M059J (cell line): ENCODE data around the gene NECTIN2. TPM values are rescaled to one million over a fixed set of nuclear protein-coding genes. Genes with fewer than 3 reads are reported as not detected.
"Not testable (repeated sequence)": the region's sequence is repeated elsewhere in the genome, so short reads cannot be mapped to it uniquely, and the experiment has no call there.

Source experiments
- DNase-seq: peaks from one replicate; pipeline ENCODE4 v3.0.0-alpha.2; 2012; ENCODE audit warnings: low read depth
- total RNA-seq: library from RNA; depleted of rRNA; stranded (reverse); fragments of >200 nt; shearing (Covaris generic); gene quantifications from 2 replicates; pipeline ENCODE4 v1.2.3, GENCODE V29; 2014

The NECTIN2 gene
- total RNA-seq, 1 experiment from 2014 or later: 161 TPM

DNA sequence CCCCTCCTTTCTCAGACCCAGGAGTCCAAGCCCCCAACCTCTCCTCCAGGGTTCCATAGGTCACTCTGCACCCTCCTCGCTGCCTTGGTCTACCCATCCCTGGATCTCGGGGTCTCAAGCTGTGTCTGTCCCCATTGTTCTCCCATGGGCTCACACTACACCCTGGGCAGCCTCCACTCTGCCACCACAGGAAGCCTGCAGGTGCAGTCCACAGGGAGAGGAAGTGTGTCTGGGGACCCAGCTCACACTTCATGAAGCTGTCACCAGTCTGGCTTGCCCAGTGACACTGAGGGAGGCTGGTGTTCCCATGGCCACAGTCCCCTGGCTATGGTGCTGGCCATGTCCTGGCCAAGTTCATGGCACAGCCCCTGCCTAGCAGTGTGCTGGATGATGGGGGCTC, 5.3 kb downstream of the NECTIN2 start:
- DNase-seq: no peak

DNA sequence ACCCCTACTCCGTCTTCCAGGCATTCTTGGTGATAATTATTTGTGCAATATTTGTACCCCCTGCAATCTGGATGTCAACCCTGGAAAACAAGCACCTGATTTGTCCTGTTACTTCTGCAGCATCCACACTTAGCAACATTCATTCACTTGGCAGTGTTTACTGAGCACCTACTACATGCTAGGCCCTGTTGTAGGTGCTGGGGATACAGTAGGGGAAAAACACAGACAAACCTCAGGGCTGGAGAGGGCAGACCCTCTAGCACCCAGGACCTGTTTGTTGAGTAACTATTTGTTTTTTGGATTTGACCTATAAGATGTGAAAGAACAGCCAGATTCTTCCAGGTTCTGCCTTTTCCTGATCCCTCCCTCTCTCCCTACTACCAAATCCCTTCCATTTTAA, 9.5 kb downstream of the NECTIN2 start:
- no peak for DNase-seq

DNA sequence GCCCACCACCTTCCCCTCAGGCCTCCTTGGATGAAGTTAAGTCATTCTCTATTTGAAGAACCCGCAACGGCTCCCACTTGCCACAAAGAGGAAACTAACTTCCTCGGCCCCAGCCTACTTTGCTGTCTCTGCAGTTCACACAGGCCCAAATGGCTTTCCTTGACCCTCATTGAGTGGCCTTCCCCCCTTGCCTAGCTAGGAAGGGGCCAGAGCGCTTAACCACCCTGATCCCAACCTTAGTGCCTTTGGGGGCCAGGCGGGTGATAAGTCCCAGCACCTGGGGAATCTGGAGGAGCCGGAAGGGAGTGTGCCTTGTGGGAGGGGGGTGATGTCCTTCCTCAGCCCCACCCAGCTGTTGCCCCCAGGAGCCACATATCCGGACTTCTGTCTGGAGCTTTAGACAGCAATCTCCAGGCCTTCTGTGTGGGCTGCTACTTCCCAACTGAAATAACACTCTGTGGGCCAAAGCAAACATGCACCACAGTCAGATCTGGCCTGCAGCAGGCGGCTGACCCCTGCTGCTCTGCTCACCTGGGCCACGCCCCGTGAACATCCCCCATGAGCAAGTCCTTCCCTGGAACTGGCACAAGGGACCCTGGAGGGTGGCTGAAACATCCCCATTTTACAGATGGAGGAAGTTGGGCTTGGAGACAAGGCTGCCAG, 10.5 kb downstream of the NECTIN2 start:
- no peak for DNase-seq

DNA sequence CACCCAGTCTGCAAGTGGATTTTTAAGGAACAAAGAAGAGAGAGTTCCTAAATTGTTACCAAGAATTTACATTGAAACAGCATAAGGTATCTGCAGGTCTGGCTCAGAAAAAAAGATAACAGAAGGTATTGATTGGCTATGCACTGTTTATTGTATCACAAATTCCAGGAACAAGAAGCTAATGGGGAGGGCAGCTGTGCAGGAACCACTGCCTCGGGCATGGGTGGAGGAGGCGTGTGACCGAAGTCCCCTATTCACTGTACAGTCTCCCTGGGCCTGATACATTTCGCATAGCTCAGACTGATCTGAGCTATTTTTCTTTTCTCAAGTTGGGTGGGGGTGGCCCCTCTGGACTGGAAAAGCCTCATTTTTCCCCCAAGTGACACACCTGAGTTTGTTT, 11.7 kb downstream of the NECTIN2 start:
- DNase-seq: no peak

DNA sequence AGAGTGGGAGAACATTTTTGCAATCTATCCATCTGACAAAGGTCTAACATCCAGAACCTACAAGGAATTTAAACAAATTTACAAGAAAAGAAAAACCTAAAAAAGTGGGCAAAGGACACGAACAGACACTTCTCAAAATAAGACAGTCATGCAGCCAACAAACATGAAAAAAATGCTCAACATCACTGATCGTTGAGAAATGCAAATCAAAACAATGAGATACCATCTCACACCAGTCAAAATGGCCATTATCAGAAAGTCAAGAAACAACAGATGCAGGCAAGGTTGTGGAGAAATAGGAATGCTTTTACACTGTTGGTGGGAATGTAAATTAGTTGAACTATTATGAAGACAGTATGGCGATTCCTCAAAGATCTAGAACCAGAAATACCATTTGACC, 15.5 kb downstream of the NECTIN2 start:
- not testable (repeated sequence) for DNase-seq

DNA sequence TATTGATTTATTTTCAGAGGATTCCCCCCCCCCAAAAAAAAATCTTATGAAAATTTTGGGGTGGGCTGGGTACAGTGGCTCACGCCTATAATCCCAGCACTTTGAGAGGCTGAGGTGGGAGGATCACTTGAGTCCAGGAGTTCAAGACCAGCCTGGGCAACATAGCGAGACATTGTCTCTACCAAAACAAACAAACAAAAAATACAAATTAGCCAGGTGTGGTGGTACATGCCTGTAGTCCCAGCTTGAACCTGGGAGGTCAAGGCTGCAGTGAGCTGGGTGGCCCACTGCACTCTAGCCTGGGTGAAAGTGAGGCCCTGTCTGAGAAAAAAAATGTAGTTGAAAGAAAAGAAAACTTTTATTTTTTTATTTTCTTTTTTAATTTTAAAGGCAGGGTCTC, 17.9 kb downstream of the NECTIN2 start:
- DNase-seq: no peak

DNA sequence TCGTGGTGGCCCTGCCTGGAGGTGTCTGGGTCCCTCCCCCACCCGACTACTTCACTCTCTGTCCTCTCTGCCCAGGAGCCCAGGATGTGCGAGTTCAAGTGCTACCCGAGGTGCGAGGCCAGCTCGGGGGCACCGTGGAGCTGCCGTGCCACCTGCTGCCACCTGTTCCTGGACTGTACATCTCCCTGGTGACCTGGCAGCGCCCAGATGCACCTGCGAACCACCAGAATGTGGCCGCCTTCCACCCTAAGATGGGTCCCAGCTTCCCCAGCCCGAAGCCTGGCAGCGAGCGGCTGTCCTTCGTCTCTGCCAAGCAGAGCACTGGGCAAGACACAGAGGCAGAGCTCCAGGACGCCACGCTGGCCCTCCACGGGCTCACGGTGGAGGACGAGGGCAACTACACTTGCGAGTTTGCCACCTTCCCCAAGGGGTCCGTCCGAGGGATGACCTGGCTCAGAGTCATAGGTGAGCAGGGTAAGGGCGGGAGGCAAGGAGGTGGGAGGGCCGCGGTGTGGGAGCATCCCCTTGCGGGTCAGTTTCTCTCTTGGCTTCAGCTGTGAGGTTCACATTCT, 19.2 kb downstream of the NECTIN2 start:
- no peak for DNase-seq

DNA sequence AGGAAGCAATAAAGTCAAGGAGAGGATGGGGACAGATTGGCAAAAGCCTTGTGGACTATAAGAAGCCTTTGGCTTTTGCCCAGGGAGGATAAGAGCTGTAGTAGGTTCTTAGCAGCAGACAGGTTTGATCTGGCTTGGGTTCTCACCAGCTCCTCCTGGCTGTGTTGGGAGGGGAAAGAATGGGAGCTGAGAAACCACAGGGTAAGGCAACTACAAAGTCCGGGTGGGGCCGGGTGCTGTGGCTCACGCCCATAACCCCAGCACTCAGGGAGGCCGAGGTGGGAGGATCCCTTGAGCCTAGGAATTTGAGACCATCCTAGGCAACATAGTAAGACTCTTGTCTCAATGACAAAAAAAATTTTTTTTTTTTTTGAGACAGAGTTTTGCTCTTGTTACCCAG, 20.6 kb downstream of the NECTIN2 start:
- no peak for DNase-seq

DNA sequence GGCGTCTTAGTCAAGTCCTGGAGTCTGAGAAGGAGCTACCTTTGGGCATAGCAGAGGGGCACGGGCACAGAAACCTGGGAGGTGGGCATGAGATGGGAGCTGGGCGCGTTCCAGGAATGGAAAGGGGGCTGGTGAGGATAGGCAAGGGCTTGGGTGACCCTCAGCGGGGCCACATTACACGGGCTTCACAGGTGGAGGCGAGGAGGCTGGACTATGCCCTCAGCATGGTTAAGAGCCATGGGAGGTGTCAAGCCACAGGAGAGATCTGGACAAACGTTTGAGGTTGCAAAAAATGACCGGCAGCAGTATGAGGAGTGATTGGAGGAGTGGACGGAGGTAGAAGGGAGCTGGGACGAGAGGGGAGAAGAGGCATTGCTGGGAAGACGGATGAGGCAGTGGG, 21.5 kb downstream of the NECTIN2 start:
- no peak for DNase-seq

DNA sequence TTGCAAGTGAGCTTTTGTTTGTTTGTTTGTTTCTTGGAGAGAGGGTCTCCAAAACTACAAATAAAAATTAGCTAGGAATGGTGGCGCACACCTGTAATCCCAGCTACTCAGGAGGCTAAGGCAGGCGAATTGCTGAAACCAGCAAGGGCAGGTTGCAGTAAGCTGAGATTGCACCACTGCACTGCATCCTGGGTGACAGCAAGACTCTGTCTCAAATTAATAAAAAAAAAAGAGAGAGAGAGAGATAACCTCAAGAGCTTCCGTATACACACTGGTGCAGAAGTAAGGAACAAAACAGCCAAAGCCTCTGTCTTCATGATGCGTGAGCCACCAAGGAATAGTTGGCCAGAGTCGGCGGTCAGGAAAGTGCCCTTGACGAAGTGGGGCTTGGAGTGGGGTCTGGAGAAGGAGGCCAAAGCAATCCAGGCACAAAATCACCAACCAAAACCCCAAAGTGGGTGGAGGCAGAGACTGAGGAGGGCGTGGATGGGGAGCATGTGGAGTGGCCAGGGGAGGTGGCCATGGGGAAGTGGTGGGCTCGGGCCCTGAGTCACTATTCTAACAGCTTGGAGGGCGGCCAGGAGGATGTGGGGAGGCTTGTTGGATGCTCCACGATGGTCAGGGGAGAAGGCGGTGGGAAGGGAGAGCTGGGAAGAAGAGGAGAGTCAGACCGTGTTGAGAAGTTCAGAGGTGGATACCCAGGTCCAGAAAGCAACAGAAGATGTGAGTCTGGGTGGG, 23.8 kb downstream of the NECTIN2 start:
- DNase-seq: peak; percentile 87

DNA sequence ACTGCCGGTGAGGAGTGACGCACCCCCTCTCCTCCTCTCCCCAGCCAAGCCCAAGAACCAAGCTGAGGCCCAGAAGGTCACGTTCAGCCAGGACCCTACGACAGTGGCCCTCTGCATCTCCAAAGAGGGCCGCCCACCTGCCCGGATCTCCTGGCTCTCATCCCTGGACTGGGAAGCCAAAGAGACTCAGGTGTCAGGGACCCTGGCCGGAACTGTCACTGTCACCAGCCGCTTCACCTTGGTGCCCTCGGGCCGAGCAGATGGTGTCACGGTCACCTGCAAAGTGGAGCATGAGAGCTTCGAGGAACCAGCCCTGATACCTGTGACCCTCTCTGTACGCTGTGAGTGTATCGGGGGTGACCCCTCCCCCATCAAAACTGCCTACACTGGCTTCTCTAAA, 25.7 kb downstream of the NECTIN2 start:
- DNase-seq: no peak

DNA sequence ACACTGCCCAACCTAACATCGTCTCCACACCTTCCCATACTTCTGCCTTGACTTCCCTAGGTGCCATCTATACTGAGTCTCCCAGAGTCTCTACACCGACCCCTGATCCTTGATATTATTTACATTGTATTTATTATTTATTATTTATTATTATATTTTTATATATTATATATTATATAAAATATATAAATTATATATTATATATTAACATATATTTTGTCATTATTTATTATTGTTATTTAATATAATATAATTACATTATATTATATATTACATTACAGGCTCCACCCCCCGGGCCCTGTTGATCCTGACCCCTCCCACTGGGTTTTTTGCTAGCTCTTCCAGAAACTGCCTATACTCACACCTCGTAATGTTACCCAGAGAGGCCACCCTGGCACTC, 26.6 kb downstream of the NECTIN2 start:
- no peak for DNase-seq

DNA sequence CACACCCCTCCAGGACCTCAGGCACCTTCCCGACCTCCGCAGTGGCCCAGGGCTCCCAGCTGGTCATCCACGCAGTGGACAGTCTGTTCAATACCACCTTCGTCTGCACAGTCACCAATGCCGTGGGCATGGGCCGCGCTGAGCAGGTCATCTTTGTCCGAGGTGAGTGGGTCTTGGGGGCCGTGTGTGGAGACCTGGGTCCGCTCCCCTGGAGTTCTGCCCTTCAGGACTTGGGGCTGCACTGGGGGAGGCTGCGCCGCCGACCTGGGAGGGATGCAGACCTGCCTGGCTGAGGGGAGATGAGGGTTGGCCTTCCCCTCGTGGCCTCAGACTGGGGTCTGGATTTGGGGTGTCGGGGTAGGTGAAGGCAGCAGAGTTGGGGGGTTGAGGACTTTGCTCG, 28.2 kb downstream of the NECTIN2 start:
- no peak for DNase-seq

DNA sequence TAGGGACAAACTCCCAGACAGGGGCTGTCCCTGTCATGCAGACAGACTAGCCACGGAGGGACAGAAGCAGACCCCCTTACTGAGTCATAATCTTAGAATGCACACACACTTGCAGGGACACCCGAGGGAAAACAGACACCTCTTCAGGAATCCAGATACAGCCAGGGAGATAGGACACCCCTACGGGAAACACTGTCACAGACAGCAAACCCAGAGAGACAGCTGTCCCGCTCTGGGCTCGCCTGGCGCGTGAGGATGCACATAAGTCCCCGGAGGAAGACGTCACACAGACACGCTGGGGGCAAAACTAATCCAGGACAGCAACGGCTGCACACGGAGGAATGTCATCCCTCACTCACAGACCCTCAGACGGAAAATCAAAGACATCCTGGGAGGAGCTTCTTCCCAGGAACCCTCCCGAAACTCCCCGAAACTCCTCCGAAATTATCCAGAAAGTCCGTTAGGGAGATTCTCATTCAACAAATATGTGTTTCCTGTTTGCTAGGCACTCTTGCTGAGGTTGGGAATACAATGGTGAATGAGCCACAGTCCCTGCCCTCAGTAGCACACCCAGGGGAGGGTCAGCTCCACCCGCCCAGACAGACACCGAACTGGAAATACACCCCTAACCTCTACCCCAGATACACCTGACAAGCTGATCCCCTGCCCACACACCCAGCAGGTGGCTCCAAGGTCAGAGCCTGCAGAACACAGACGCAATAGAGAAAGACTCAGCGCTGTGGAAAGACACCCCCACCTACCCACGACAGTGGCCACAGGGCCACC, 29.8 kb downstream of the NECTIN2 start:
- DNase-seq: peak; percentile 54

DNA sequence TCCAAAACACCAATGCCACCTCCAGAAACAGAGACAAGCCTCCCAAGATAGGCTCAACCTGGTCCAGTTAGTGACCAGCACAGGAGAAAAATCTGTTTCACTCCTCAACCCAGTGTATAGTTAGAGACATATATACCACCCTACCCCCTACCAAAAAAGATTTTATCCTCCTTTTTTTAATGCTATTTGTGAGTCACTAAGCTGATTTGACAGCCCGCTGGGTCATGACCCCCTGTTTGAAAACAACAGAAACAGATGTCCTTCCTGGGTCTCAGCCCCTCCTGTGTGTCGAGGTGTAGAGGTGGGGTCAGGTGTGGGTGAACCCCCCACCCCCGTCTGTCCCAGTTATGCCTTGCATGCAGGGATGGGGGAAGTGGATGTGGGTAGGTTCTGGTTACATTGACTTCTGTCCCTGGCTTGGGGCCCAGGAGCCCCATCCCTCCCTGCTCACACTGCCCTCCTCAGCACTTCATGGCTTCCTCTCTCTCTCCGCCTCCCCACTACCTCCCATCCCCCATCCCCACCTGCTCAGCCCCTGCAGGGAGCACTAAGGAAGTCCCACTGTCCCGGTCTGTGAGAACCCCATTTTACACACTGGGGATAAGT, 30.9 kb downstream of the NECTIN2 start:
- no peak for DNase-seq

DNA sequence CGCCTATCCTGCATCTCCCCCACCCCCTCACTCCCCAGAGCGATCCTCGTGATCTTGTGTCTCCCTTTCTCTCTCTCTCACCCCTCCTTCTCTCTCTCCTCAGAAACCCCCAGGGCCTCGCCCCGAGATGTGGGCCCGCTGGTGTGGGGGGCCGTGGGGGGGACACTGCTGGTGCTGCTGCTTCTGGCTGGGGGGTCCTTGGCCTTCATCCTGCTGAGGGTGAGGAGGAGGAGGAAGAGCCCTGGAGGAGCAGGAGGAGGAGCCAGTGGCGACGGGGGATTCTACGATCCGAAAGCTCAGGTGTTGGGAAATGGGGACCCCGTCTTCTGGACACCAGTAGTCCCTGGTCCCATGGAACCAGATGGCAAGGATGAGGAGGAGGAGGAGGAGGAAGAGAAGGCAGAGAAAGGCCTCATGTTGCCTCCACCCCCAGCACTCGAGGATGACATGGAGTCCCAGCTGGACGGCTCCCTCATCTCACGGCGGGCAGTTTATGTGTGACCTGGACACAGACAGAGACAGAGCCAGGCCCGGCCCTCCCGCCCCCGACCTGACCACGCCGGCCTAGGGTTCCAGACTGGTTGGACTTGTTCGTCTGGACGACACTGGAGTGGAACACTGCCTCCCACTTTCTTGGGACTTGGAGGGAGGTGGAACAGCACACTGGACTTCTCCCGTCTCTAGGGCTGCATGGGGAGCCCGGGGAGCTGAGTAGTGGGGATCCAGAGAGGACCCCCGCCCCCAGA, 32.2 kb downstream of the NECTIN2 start:
- DNase-seq: no peak

DNA sequence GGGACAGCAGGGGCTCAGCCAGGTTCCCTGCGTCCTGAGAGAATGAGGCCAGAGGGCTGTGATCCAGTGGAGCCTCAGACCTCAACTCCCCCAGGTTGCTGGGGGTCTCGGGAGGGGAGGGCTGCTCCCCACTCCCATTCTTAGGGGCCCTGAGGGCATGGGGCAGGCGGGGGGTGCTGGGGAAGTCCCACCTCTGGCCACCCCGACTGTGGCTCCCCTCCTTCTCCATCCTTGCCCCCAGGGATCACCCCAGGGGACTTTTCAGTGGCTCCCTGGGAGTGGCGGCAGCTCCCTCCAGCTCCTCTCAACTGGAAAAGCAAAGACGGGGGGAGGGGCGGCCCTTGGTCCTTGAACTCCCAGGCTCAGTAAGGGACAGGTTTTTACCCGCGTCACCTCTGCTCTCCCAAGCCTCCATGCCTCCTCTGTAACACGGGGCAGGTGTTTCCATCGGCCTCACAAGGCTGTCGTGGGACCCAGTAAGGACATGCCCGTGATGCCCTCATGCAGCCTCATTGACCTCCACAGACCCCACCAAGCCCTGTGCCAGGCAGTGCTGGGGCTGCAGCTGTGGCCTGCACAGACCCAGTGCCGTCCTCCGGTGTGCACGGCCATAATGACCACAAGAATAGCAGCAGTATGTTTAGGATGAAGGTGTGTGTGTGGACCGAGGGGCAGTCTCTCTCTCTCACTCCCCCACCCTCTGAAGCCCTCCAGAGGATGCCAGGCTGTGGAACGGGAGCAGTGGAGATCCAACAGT, 33.4 kb downstream of the NECTIN2 start:
- DNase-seq: no peak

DNA sequence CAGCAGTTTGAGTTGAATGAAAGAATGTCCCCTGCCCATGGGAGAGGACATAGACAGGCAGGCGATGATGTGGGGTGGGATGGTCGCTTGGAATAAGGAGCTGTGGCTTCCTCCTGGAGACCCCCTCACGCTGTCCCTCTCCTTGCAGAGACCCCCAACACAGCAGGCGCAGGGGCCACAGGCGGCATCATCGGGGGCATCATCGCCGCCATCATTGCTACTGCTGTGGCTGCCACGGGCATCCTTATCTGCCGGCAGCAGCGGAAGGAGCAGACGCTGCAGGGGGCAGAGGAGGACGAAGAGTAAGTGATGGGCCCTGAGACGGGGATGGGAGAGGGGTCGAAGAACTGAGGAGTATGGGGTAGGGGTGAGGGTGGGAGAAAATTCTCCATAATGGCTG, 36.0 kb downstream of the NECTIN2 start:
- DNase-seq: no peak

DNA sequence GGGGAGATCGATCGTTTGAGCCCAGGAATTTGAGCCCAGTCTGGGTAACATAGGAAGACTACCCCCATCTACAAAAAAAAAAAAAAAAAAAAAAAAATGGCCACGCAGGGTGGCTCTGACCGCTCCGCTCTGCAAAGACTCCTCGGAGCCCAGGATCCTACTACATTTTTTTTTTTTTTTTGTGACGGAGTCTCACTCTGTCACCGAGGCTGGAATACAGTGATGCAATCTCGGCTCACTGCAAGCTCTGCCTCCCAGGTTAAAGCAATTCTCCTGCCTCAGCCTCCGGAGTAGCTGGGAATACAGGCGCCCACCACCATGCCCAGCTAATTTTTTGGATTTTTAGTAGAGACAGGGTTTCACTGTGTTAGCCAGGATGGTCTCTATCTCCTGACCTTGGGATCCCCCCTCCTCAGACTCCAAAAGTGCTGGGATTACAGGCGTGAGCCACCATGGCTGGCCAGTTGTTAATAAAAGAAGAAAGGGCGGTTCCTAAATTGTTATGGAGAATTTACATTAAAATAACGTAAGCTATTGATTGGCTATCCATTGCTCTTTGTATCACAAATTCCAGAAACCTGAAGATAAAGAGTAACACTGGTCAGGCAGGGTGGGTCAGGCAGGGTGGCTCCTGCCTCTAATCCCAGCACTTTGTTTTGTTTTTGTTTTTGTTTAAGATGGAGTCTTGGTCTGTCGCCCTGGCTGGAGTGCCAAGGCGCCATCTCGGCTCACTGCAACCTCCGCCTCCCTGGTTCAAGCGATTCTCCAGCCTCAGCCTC, 36.7 kb downstream of the NECTIN2 start:
- DNase-seq: not testable (repeated sequence)

DNA sequence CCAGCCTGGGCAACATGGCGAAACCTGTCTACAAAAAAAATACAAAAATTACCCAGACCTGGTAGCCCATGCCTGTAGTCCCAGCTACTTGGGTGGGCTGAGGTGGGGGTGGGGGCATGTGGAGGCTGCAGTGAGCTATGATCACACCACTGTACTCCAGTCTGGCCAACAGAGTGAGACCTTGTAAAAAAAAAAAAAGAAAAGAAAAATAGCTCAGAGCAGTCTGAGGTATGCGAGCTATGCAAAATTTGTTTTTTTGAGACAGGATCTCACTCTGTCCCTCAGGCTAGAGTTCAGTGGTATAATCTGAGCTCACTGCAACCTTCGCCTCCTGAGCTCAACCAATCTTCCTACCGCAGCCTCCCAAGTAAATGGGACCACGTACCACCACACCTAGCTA, 37.8 kb downstream of the NECTIN2 start:
- DNase-seq: peak; percentile 36
